Measurements from ENCODE around the gene RETSAT.

Gene RETSAT

DNA sequence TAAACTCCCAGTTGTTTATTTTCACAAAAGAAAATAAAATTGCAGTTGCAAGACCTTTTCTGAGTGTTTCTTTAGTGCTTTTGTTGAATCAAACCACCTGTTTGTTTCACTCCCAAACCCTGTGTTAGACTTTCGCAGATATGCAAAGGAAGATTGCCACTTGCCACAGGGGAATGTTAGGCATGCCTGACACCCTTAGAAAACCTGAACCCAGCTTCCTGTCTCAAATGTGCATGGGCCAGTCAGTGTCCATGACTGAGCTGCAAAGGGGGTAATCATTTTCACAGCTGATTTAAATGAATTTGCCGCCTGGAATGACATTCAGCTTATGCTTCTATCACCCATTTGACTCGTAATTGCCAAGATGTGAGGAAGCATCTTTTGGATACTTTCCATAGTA is 44.0 kb downstream of the RETSAT start:
- H3K9me3 Mint-ChIP-seq, result no peaks in the 10 kb centered on the region
- peaks cover 5% of the 10 kb centered on the region for H3K27me3 Mint-ChIP-seq
- no peak for ATAC-seq
- H3K27ac Mint-ChIP-seq, result peak overlapping the region; percentile 80
- H3K4me1 Mint-ChIP-seq, result peaks cover 28% of the 10 kb centered on the region
- peak overlapping the region; percentile 49 for H3K4me3 Mint-ChIP-seq
- peaks cover 17% of the 10 kb centered on the region for H3K36me3 Mint-ChIP-seq

DNA sequence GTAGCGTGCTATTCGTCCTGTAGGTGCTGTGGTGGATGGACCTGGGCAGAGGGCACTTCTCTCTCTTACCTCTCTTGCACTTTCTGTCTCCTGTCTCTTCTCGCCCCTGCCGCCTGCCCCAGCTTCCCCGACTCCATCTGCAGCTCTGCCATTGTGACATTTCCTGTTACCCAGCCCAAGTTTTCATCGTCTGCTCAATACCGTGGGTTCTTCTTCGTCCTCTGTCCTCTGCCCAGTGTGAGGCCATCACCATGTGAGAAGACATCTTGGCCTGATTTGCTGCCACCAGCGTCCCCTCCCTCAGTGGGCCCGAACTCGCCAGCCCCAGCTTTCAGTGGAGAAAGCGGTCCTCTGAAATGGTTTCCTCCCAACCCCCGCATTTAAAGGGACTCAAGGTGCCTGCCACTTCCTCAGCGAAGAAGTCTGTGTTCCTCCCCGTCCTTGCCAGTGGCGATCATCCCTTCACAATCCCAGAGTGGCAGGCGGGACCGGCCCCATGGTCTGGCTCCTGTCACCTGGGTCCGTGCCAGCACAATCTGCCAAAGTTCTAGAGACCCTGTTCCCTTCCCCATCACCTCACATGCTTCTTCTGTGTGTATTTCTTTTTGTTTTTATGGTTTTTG is 44.5 kb downstream of the RETSAT start:
- Mint-ChIP-seq H3K9me3 (no peaks in the 10 kb centered on the region), H3K4me3 (peak overlapping the region; percentile 49), H3K4me1 (peaks cover 28% of the 10 kb centered on the region), H3K27ac (peak overlapping the region; percentile 80), H3K27me3 (peaks cover 10% of the 10 kb centered on the region), H3K36me3 (peaks cover 13% of the 10 kb centered on the region)
- ATAC-seq, result peak; percentile 57

DNA sequence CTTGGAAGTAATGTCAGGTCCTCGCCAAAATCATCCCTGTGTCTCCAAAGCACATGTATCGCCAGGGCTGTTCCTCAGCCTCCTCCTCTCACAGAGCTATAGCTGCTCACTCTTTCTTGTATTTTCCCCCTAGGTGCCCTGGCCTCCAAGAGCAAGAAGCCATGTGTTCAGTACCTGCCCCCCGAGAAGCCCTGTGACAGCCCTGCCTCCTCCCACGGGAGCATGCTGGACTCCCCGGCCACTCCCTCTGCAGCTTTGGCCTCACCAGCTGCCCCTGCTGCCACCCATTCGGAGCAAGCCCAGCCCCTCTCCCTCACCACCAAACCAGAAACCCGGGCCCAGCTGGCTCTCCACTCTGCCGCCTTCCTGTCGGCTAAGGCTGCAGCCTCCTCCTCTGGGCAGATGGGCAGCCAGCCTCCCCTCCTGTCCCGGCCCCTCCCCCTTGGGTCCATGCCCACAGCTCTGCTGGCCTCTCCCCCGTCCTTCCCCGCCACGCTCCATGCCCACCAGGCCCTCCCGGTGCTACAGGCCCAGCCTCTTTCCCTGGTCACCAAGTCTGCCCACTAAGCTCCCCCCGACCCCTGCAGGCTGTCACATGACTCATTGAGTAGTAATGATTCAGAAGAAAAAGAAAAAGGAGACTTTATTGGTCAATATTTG is 45.3 kb downstream of the RETSAT start:
- peaks cover 6% of the 10 kb centered on the region for H3K36me3 Mint-ChIP-seq
- H3K9me3 Mint-ChIP-seq, result no peaks in the 10 kb centered on the region
- peaks cover 18% of the 10 kb centered on the region for H3K27me3 Mint-ChIP-seq
- peak; percentile 35 for ATAC-seq
- peak overlapping the region; percentile 80 for H3K27ac Mint-ChIP-seq
- H3K4me3 Mint-ChIP-seq, result peak overlapping the region; percentile 49
- peaks cover 23% of the 10 kb centered on the region for H3K4me1 Mint-ChIP-seq

DNA sequence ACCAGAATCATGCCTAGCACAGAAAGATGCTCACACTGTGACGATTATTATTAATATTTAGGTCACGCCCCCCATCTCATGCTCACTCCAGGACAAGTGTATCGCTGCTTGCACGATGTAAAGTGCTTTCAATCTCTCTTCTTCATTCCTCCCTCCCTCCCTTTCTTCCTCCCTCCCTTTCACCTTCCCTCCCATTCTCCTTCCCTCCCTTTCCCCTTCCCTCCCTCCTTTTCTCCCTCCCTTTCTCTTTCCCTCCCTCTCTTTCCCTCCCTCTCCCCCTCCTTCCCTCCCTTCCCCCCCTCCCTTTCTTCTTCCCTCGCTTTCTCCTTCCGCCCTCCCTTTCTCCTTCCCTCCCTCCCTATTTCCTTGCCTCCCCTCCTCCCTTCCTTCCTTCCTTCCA is 46.1 kb downstream of the RETSAT start:
- ATAC-seq, result no peak
- no peaks in the 10 kb centered on the region for H3K9me3 Mint-ChIP-seq
- H3K27me3 Mint-ChIP-seq, result peaks cover 25% of the 10 kb centered on the region
- no peak overlapping the region for H3K4me3 Mint-ChIP-seq
- peak overlapping the region; percentile 80 for H3K27ac Mint-ChIP-seq
- no peaks in the 10 kb centered on the region for H3K36me3 Mint-ChIP-seq
- peaks cover 23% of the 10 kb centered on the region for H3K4me1 Mint-ChIP-seq

DNA sequence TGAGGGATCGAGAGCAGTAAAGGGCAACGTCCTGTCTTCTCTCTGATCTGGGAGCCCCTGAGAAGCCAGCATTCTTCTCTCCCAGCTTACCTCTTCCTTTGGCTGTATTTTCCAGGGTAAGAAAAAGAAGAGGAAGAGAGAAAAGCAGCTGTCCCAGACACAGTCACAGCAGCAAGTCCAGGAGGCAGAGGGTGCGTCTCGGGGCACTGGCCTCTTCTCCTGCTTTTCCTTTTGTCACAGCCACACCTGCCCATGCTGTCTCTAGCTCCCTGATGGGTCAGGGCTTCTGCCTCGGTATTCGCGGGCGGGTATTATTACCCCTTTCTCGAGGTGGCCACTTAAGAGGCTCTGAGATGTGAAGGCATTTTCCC is 46.8 kb downstream of the RETSAT start:
- Mint-ChIP-seq H3K36me3 (no peaks in the 10 kb centered on the region), H3K4me3 (peak overlapping the region; percentile 55), H3K27ac (peak overlapping the region; percentile 50), H3K27me3 (peaks cover 32% of the 10 kb centered on the region), H3K9me3 (no peaks in the 10 kb centered on the region), H3K4me1 (peaks cover 23% of the 10 kb centered on the region)
- ATAC-seq, result no peak

DNA sequence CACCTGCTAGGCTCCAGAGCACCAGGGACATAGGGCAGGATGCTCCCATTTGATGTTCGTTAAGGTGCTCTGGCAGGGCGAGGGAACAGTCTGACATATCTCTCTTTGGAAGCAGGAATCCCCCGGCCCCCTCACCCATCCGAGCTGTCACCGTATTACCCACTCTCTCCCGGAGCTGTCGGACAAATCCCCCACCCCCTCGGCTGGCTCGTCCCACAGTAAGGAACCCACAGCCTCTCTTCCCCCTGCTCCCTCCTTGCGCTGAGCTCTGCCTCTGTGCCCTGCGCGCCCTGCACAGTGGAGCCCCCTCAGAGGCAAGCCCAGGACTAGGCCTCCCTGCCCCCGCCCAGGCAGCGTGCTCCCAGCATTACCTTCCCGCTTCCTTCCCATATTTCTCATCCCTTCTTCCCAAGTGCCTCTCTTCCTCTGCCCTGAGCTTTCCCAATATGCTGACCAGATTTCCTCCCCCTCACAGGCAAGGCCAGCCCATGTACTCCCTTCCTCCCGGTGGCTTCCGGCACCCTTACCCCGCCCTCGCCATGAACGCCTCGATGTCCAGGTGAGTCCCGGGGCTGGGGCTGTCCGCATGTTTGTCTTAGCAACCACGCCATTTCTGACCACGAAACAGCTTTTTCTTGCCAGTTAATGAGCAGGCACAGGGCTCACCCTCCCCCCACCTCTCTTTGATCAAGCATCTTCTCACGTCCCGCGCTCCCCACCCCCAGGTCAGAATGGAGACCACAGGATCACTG is 50.4 kb downstream of the RETSAT start:
- no peak overlapping the region for H3K27ac Mint-ChIP-seq
- no peaks in the 10 kb centered on the region for H3K9me3 Mint-ChIP-seq
- H3K27me3 Mint-ChIP-seq, result peaks cover 36% of the 10 kb centered on the region
- no peak overlapping the region for H3K4me3 Mint-ChIP-seq
- peaks cover 8% of the 10 kb centered on the region for H3K4me1 Mint-ChIP-seq
- no peak for ATAC-seq
- no peaks in the 10 kb centered on the region for H3K36me3 Mint-ChIP-seq

DNA sequence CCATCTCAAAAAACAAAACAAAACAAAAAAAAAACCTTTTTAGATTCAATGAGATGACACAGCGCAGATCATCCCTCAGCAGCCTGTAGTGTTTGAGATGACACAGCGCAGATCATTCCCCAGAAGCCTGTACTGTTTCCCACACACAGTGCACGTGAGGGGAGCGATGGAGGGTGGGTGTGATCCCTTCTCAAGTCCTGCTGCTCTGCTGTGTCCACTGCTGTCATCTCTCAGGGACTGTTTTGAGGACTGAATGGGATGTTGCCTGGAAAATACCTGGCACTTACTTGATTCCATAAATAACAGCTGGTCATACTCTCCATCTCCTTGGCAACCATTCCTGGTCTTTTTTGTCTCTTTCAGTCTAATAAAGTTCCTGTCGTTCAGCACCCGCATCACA is 52.2 kb downstream of the RETSAT start:
- no peak for ATAC-seq
- Mint-ChIP-seq H3K27me3 (peaks cover 36% of the 10 kb centered on the region), H3K4me3 (no peak overlapping the region), H3K9me3 (no peaks in the 10 kb centered on the region), H3K36me3 (no peaks in the 10 kb centered on the region), H3K4me1 (no peaks in the 10 kb centered on the region), H3K27ac (no peak overlapping the region)

Measured in stimulated activated memory B cell treated with anti-CD40 and anti-IgM and Interleukin-4, amounts not matched to agents 10 μg/mL and 1 μg/mL and 100 μg/mL, for 72 hours (primary cell).